NCI-H2081 treated with DMSO at 0.1 percent for 48 hours (cell line): Measurements from ENCODE around the gene TGM3.

ENCODE experiments used
- DNase-seq: peaks from one replicate; lab custom pipeline; 2025; lab: John Stamatoyannopoulos, UW

The TGM3 gene

GRCh38 chr20:2380601-2381000 is 84.8 kb downstream of the TGM3 start, which contains the start of gene TGM6:
Gene TGM6 (plus strand): TSS chr20:2380901. CDS start chr20:2380969, 68 bp downstream.
- no peak for DNase-seq

GRCh38 chr20:2381303-2381702 is 85.5 kb downstream of the TGM3 start:
- DNase-seq = no peak

GRCh38 chr20:2382833-2383232 is 87.0 kb downstream of the TGM3 start:
- DNase-seq = no peak

- no peak for DNase-seq
Measured at GRCh38 chr20:2385026-2385425, 89.2 kb downstream of the TGM3 start.

GRCh38 chr20:2385496-2385895 is 89.7 kb downstream of the TGM3 start:
- DNase-seq = no peak

GRCh38 chr20:2386516-2387179 is 90.8 kb downstream of the TGM3 start:
- DNase-seq = no peak

- no peak for DNase-seq
Measured at GRCh38 chr20:2387180-2387577, 91.4 kb downstream of the TGM3 start.

- no peak for DNase-seq
Measured at GRCh38 chr20:2387580-2387979, 91.8 kb downstream of the TGM3 start.
